ENCODE measurements around the gene MBP.

The MBP gene

GRCh38 chr18:77055429-77056300 lies 76.9 kb downstream of the MBP start:
- no peak for TF ChIP-seq EZH2 (IDR thresholded peaks at IDR 0.05; ENCODE audit: borderline replicate concordance, low read length)
- TF ChIP-seq CTCF (IDR thresholded peaks at IDR 0.05; ENCODE audit: low read length): no peak
- Histone ChIP-seq H3K79me2 (ENCODE audit: insufficient read depth, low read length) (no peaks in the 10 kb centered on the region), H3K9me2 (ENCODE audit: low read depth, low read length) (no peaks in the 10 kb centered on the region), H2AFZ (ENCODE audit: low read length) (no peak overlapping the region), H3K4me3 (ENCODE audit: low read depth, low read length, poor library complexity, severe bottlenecking) (peak overlapping the region; percentile 17), H3K27ac (ENCODE audit: low read depth, low read length, poor library complexity, severe bottlenecking) (peak overlapping the region; percentile 94), H3K27me3 (ENCODE audit: insufficient read depth, low read length) (no peaks in the 10 kb centered on the region), H3K4me1 (ENCODE audit: insufficient read depth, low read length, severe bottlenecking) (peaks cover 76% of the 10 kb centered on the region), H3K4me2 (ENCODE audit: low read length) (peak overlapping the region; percentile 56), H4K20me1 (ENCODE audit: insufficient read depth, low read length) (no peaks in the 10 kb centered on the region), H3K36me3 (ENCODE audit: insufficient read depth, low read length) (peaks cover 19% of the 10 kb centered on the region), H3F3A (ENCODE audit: insufficient read depth, low read length) (peaks cover 6% of the 10 kb centered on the region; the same call in 1 of the 2 replicates), H3K9ac (ENCODE audit: low read length) (peak overlapping the region; percentile 61), H3K9me3 (ENCODE audit: low read length) (no peaks in the 10 kb centered on the region)

GRCh38 chr18:77054606-77055428 lies 77.8 kb downstream of the MBP start:
- H3F3A ChIP-seq (ENCODE audit: insufficient read depth, low read length): peaks cover 6% of the 10 kb centered on the region; the same call in 1 of the 2 replicates

GRCh38 chr18:77054288-77054605 lies 78.3 kb downstream of the MBP start:
- H4K20me1 ChIP-seq (ENCODE audit: insufficient read depth, low read length): no peaks in the 10 kb centered on the region
- H3K79me2 ChIP-seq (ENCODE audit: insufficient read depth, low read length): no peaks in the 10 kb centered on the region
- H3K36me3 ChIP-seq (ENCODE audit: insufficient read depth, low read length): peaks cover 8% of the 10 kb centered on the region
- peak overlapping the region; percentile 94 for H3K27ac ChIP-seq (ENCODE audit: low read depth, low read length, poor library complexity, severe bottlenecking)
- no peaks in the 10 kb centered on the region for H3K9me3 ChIP-seq (ENCODE audit: low read length)
- H2AFZ ChIP-seq (ENCODE audit: low read length): no peak overlapping the region
- peaks cover 77% of the 10 kb centered on the region for H3K4me1 ChIP-seq (ENCODE audit: insufficient read depth, low read length, severe bottlenecking)
- no peak for TF ChIP-seq EZH2 (IDR thresholded peaks at IDR 0.05; ENCODE audit: borderline replicate concordance, low read length)
- no peak for TF ChIP-seq CTCF (IDR thresholded peaks at IDR 0.05; ENCODE audit: low read length)
- no peaks in the 10 kb centered on the region for H3K9me2 ChIP-seq (ENCODE audit: low read depth, low read length)
- H3K4me2 ChIP-seq (ENCODE audit: low read length): peak overlapping the region; percentile 56
- peak overlapping the region; percentile 37 for H3K4me3 ChIP-seq (ENCODE audit: low read depth, low read length, poor library complexity, severe bottlenecking)
- H3K27me3 ChIP-seq (ENCODE audit: insufficient read depth, low read length): no peaks in the 10 kb centered on the region
- peak overlapping the region; percentile 39; the same call in 1 of the 2 replicates for H3K9ac ChIP-seq (ENCODE audit: low read length)
- peaks cover 6% of the 10 kb centered on the region; the same call in 1 of the 2 replicates for H3F3A ChIP-seq (ENCODE audit: insufficient read depth, low read length)

More at GRCh38 chr18:77054606-77055428, 77.8 kb downstream of the MBP start:
- H2AFZ ChIP-seq (ENCODE audit: low read length): no peak overlapping the region
- H3K9me2 ChIP-seq (ENCODE audit: low read depth, low read length): no peaks in the 10 kb centered on the region
- H3K4me1 ChIP-seq (ENCODE audit: insufficient read depth, low read length, severe bottlenecking): peaks cover 76% of the 10 kb centered on the region
- H3K36me3 ChIP-seq (ENCODE audit: insufficient read depth, low read length): peaks cover 11% of the 10 kb centered on the region
- no peaks in the 10 kb centered on the region for H3K27me3 ChIP-seq (ENCODE audit: insufficient read depth, low read length)
- H3K79me2 ChIP-seq (ENCODE audit: insufficient read depth, low read length): no peaks in the 10 kb centered on the region
- H3K4me2 ChIP-seq (ENCODE audit: low read length): peak overlapping the region; percentile 56
- H3K27ac ChIP-seq (ENCODE audit: low read depth, low read length, poor library complexity, severe bottlenecking): peak overlapping the region; percentile 94
- peak overlapping the region; percentile 37 for H3K4me3 ChIP-seq (ENCODE audit: low read depth, low read length, poor library complexity, severe bottlenecking)
- TF ChIP-seq EZH2 (IDR thresholded peaks at IDR 0.05; ENCODE audit: borderline replicate concordance, low read length) (no peak), CTCF (IDR thresholded peaks at IDR 0.05; ENCODE audit: low read length) (peak; percentile 85)
- H3K9ac ChIP-seq (ENCODE audit: low read length): peak overlapping the region; percentile 61
- H3K9me3 ChIP-seq (ENCODE audit: low read length): no peaks in the 10 kb centered on the region
- H4K20me1 ChIP-seq (ENCODE audit: insufficient read depth, low read length): no peaks in the 10 kb centered on the region
